Neuronal stem cell (in vitro differentiated cells): Measurements from ENCODE around the gene AUTS2.

Experiments
- DNase-seq: peaks from one replicate; pipeline ENCODE4 v3.0.0-alpha.2; 2013; ENCODE audit warnings: low spot score
- H2AFZ ChIP-seq: one replicate; pipeline ENCODE4 v1.6.1; 2013; ENCODE audit warnings: mild to moderate bottlenecking, low read length, inconsistent platforms
- H2AK5ac ChIP-seq: 2 replicates; pipeline ENCODE4 v1.6.1; 2013; ENCODE audit warnings: low read depth, mild to moderate bottlenecking, inconsistent platforms, low read length, moderate library complexity, mixed read lengths
- H2BK120ac ChIP-seq: 2 replicates; pipeline ENCODE4 v1.6.1; 2013; ENCODE audit warnings: low read depth, mild to moderate bottlenecking, inconsistent platforms, low read length, moderate library complexity, mixed read lengths
- H2BK12ac ChIP-seq: one replicate; pipeline ENCODE4 v1.6.1; 2013; ENCODE audit warnings: low read length, inconsistent platforms
- H2BK15ac ChIP-seq: 2 replicates; pipeline ENCODE4 v1.6.1; 2013; ENCODE audit warnings: mild to moderate bottlenecking, low read length, inconsistent platforms, mixed read lengths
- H2BK5ac ChIP-seq: one replicate; pipeline ENCODE4 v1.6.1; 2013; ENCODE audit warnings: inconsistent platforms, mild to moderate bottlenecking, low read length, moderate library complexity
- H3K14ac ChIP-seq: one replicate; pipeline ENCODE4 v1.6.1; 2013; ENCODE audit warnings: low read length, inconsistent platforms
- H3K18ac ChIP-seq: 2 replicates; pipeline ENCODE4 v1.6.1; 2013; ENCODE audit warnings: low read length, inconsistent platforms
- H3K23ac ChIP-seq: 2 replicates; pipeline ENCODE4 v1.6.1; 2013; ENCODE audit warnings: low read depth, mild to moderate bottlenecking, mixed read lengths, low read length, inconsistent platforms; ENCODE audit not compliant: poor library complexity
- H3K27ac ChIP-seq: replicated peaks from 3 replicates; pipeline ENCODE4 v1.5.1; 2013; ENCODE audit warnings: low read length, inconsistent platforms
- H3K27me3 ChIP-seq, 3 experiments: 2 replicates each; pipeline ENCODE4 v1.6.1; 2013; ENCODE audit warnings: low read length in 3 of 3, mild to moderate bottlenecking in 2 of 3, inconsistent platforms in 1 of 3, low read depth in 1 of 3, mixed read lengths in 1 of 3, moderate library complexity in 1 of 3; ENCODE audit not compliant: control insufficient read depth in 3 of 3, insufficient read depth in 3 of 3
- H3K36me3 ChIP-seq, 2 donors: replicated peaks in 1 of 2; 2 replicates each; pipeline ENCODE4 v1.6.1; 2013; ENCODE audit warnings: low read length in 2 of 2; ENCODE audit not compliant: control insufficient read depth in 2 of 2, insufficient read depth in 2 of 2
- H3K4ac ChIP-seq: 2 replicates; pipeline ENCODE4 v1.6.1; 2013; ENCODE audit warnings: inconsistent platforms, mild to moderate bottlenecking, low read length, moderate library complexity
- H3K4me1 ChIP-seq, 2 donors: 1 replicate in 1 of 2; 2 replicates in 1 of 2; pipeline ENCODE4 v1.6.1; 2013; ENCODE audit warnings: low read length in 2 of 2, low read depth in 1 of 2; ENCODE audit not compliant: control insufficient read depth in 2 of 2, insufficient read depth in 1 of 2
- H3K4me2 ChIP-seq: one replicate; pipeline ENCODE4 v1.6.1; 2013; ENCODE audit warnings: mild to moderate bottlenecking, low read length, inconsistent platforms; ENCODE audit not compliant: insufficient read depth, poor library complexity, severe bottlenecking
- H3K4me3 ChIP-seq, 2 donors: 2 replicates each; pipeline ENCODE4 v1.5.1; 2013; ENCODE audit warnings: low read length in 2 of 2, mild to moderate bottlenecking in 2 of 2, inconsistent platforms in 1 of 2, moderate library complexity in 1 of 2
- H3K79me1 ChIP-seq: one replicate; pipeline ENCODE4 v1.6.1; 2013; ENCODE audit warnings: low read depth, mild to moderate bottlenecking, inconsistent platforms, low read length, moderate library complexity
- H3K9ac ChIP-seq: one replicate; pipeline ENCODE4 v1.6.1; 2013; ENCODE audit warnings: mild to moderate bottlenecking, low read depth, low read length, inconsistent platforms; ENCODE audit not compliant: poor library complexity
- H3K9me3 ChIP-seq, 2 donors: replicated peaks in 1 of 2; 2 replicates each; pipeline versions ENCODE3 to v1.6.1; 2013; ENCODE audit warnings: low read length in 2 of 2, mild to moderate bottlenecking in 2 of 2, inconsistent platforms in 1 of 2, low read depth in 1 of 2, mixed read lengths in 1 of 2, moderate library complexity in 1 of 2; ENCODE audit not compliant: control insufficient read depth in 2 of 2, insufficient read depth in 1 of 2
- H4K8ac ChIP-seq: one replicate; pipeline ENCODE4 v1.6.1; 2013; ENCODE audit warnings: low read depth, mild to moderate bottlenecking, inconsistent platforms, low read length, moderate library complexity
- H4K91ac ChIP-seq: one replicate; pipeline ENCODE4 v1.6.1; 2013; ENCODE audit warnings: low read length, low read depth, mild to moderate bottlenecking, inconsistent platforms; ENCODE audit not compliant: poor library complexity
- WGBS, 2 donors: extraction: QIAGEN DNeasy Blood & Tissue Kit; methylation state at CpG; one replicate each; pipeline ENCODE4 v1.1.7; 2013; ENCODE audit warnings: missing lambda C conversion rate in 2 of 2, mixed read lengths in 1 of 2; ENCODE audit not compliant: insufficient read length in 2 of 2, insufficient replicate concordance in 1 of 2; ENCODE audit errors: extremely low coverage in 2 of 2; 5-methylcytosine and 5-hydroxymethylcytosine counted together

AUTS2 gene

GRCh38 chr7:69605546-69605945 lies 7.3 kb downstream of the AUTS2 start:
- no CpG with 5 or more reads among the region's 2 CpGs for WGBS, 2 donors
- H3K4ac ChIP-seq: no peak overlapping the region
- H2BK12ac ChIP-seq: no peak overlapping the region
- no peak overlapping the region for H2BK15ac ChIP-seq
- no peak overlapping the region for H2AK5ac ChIP-seq
- H3K79me1 ChIP-seq: peaks cover 2% of the 10 kb centered on the region
- H2BK120ac ChIP-seq: no peak overlapping the region
- no peak overlapping the region for H3K23ac ChIP-seq
- H4K91ac ChIP-seq: no peak overlapping the region
- H2BK5ac ChIP-seq: no peak overlapping the region
- H3K14ac ChIP-seq: no peak overlapping the region
- H3K18ac ChIP-seq: no peak overlapping the region
- no peak overlapping the region for H2AFZ ChIP-seq
- no peak overlapping the region for H3K4me2 ChIP-seq
- H3K4me1 ChIP-seq: peaks cover 4 to 19% of the 10 kb centered on the region in 2 donors
- H4K8ac ChIP-seq: no peak overlapping the region
- H3K9me3 ChIP-seq: no peaks in the 10 kb centered on the region
- no peak overlapping the region for H3K27ac ChIP-seq
- no peak overlapping the region for H3K9ac ChIP-seq
- H3K36me3 ChIP-seq: no peaks in the 10 kb centered on the region
- H3K4me3 ChIP-seq: no peak overlapping the region
- no peak for DNase-seq
- H3K27me3 ChIP-seq: peaks cover 0 to 52% (median 0%) of the 10 kb centered on the region in 3 experiments

- Histone ChIP-seq H4K8ac (no peak overlapping the region), H3K23ac (no peak overlapping the region), H3K4me1 (peaks cover 0 to 9% of the 10 kb centered on the region in 2 donors), H2BK15ac (no peak overlapping the region), H2BK120ac (no peak overlapping the region), H3K4ac (no peak overlapping the region), H3K79me1 (peaks cover 2% of the 10 kb centered on the region), H3K27ac (no peak overlapping the region), H3K4me2 (no peak overlapping the region), H2AFZ (no peak overlapping the region), H2AK5ac (no peak overlapping the region), H3K9me3 (no peaks in the 10 kb centered on the region), H2BK5ac (no peak overlapping the region), H3K9ac (no peak overlapping the region), H4K91ac (no peak overlapping the region), H3K36me3 (no peaks in the 10 kb centered on the region), H2BK12ac (no peak overlapping the region), H3K18ac (no peak overlapping the region), H3K27me3 (peaks cover 0 to 50% (median 0%) of the 10 kb centered on the region in 3 experiments), H3K4me3 (no peak overlapping the region), H3K14ac (no peak overlapping the region)
- no peak for DNase-seq
- no CpG with 5 or more reads among the region's 4 CpGs for WGBS, 2 donors
Observed at GRCh38 chr7:69608049-69608448, 9.8 kb downstream of the AUTS2 start.

- peaks cover 2% of the 10 kb centered on the region for H3K79me1 ChIP-seq
- no peak overlapping the region for H3K18ac ChIP-seq
- H3K27ac ChIP-seq: no peak overlapping the region
- H4K8ac ChIP-seq: no peak overlapping the region
- DNase-seq: no peak
- H3K4me1 ChIP-seq: peaks cover 0 to 6% of the 10 kb centered on the region in 2 donors
- H3K27me3 ChIP-seq: peaks cover 0 to 45% (median 0%) of the 10 kb centered on the region in 3 experiments
- no peaks in the 10 kb centered on the region for H3K36me3 ChIP-seq
- H3K4ac ChIP-seq: no peak overlapping the region
- no peak overlapping the region for H2BK15ac ChIP-seq
- H2AFZ ChIP-seq: no peak overlapping the region
- H3K9me3 ChIP-seq: no peaks in the 10 kb centered on the region
- H2BK5ac ChIP-seq: no peak overlapping the region
- no peak overlapping the region for H3K9ac ChIP-seq
- no peak overlapping the region for H2BK12ac ChIP-seq
- no peak overlapping the region for H2BK120ac ChIP-seq
- H3K23ac ChIP-seq: no peak overlapping the region
- H2AK5ac ChIP-seq: no peak overlapping the region
- whole genome bisulfite sequencing, 2 donors: no CpG with 5 or more reads among the region's 1 CpG
- no peak overlapping the region for H3K4me2 ChIP-seq
- no peak overlapping the region for H3K4me3 ChIP-seq
- H3K14ac ChIP-seq: no peak overlapping the region
- H4K91ac ChIP-seq: no peak overlapping the region
Observed at GRCh38 chr7:69608878-69609277, 10.6 kb downstream of the AUTS2 start.

- Histone ChIP-seq H3K79me1 (peaks cover 2% of the 10 kb centered on the region), H4K91ac (no peak overlapping the region), H3K4me3 (no peak overlapping the region), H3K14ac (no peak overlapping the region), H3K4me1 (peaks cover 0 to 5% of the 10 kb centered on the region in 2 donors), H2AFZ (no peak overlapping the region), H3K27ac (no peak overlapping the region), H3K27me3 (peaks cover 0 to 39% (median 0%) of the 10 kb centered on the region in 3 experiments), H2BK12ac (no peak overlapping the region), H3K4me2 (no peak overlapping the region), H3K9me3 (no peaks in the 10 kb centered on the region), H3K9ac (no peak overlapping the region), H2BK5ac (no peak overlapping the region), H3K18ac (no peak overlapping the region), H3K36me3 (no peaks in the 10 kb centered on the region), H3K4ac (no peak overlapping the region), H2BK120ac (no peak overlapping the region), H4K8ac (no peak overlapping the region), H2AK5ac (no peak overlapping the region), H3K23ac (no peak overlapping the region), H2BK15ac (no peak overlapping the region)
- DNase-seq: no peak
- WGBS, 2 donors: no CpG with 5 or more reads among the region's 5 CpGs
Observed at GRCh38 chr7:69609541-69610373, 11.5 kb downstream of the AUTS2 start.
